NCI-H2107 treated with DMSO at 0.1 percent for 48 hours (cell line): ENCODE data around the gene LGALS9.
"Not testable (repeated sequence)": the region's sequence is repeated elsewhere in the genome, so short reads cannot be mapped to it uniquely, and the experiment has no call there.

Source experiments
- DNase-seq: peaks from one replicate; lab custom pipeline; 2025; ENCODE audit not compliant: unreplicated experiment; lab: John Stamatoyannopoulos, UW

The LGALS9 gene

GRCh38 chr17:27670791-27671590 is 40.0 kb downstream of the LGALS9 start:
- DNase-seq, result no peak

- DNase-seq, result no peak
These were observed 40.6 kb downstream of the LGALS9 start for GRCh38 chr17:27671591-27671910.

- DNase-seq, result not testable (repeated sequence)
These were observed 41.0 kb downstream of the LGALS9 start for GRCh38 chr17:27671977-27672480.

- DNase-seq, result no peak
These were observed 43.3 kb downstream of the LGALS9 start for GRCh38 chr17:27674335-27674734.

GRCh38 chr17:27677191-27677590 is 46.2 kb downstream of the LGALS9 start:
- no peak for DNase-seq

- DNase-seq, result not testable (repeated sequence)
These were observed 55.3 kb downstream of the LGALS9 start for GRCh38 chr17:27686322-27686721.

- DNase-seq, result no peak
These were observed 59.9 kb downstream of the LGALS9 start for GRCh38 chr17:27690882-27691281.

GRCh38 chr17:27695254-27695814 is 64.3 kb downstream of the LGALS9 start:
- DNase-seq, result not testable (repeated sequence)
